AG04450 (cell line): ENCODE results near the gene KCNIP3. TPM values are rescaled to one million over a fixed set of nuclear protein-coding genes. Genes with fewer than 3 reads are reported as not detected.

ENCODE experiments used
- CTCF ChIA-PET: fragments of 300-600, 350-600 bp; formaldehyde crosslinking; extraction: SDS; loops from one replicate; lab custom pipeline; 2022; ENCODE audit warnings: antibody characterized with exemption, inconsistent platforms; lab: Charles Lee
- POLR2A ChIA-PET: fragments of 350-600 bp; formaldehyde crosslinking; extraction: SDS; loops from one replicate; lab custom pipeline; 2021; ENCODE audit warnings: antibody characterized with exemption, inconsistent platforms; lab: Yijun Ruan, JAX
- DNase-seq: peaks from one replicate; pipeline ENCODE4 v3.0.0-alpha.2; 2011; ENCODE audit warnings: low read depth, low spot score
- H3K27ac ChIP-seq: one replicate; pipeline ENCODE4 v1.5.1; 2012; ENCODE audit warnings: low read depth, low read length, control low read depth
- H3K27me3 ChIP-seq: one replicate; pipeline ENCODE4 v1.6.0; 2012; ENCODE audit warnings: low read length; ENCODE audit not compliant: control insufficient read depth, insufficient read depth
- H3K4me3 ChIP-seq: 2 replicates; pipeline ENCODE4 v1.5.1; 2011; ENCODE audit warnings: mild to moderate bottlenecking, low read depth, low read length, control low read depth
- H3K9me3 ChIP-seq: 2 replicates; pipeline ENCODE4 v1.5.1; 2012; ENCODE audit warnings: low read length; ENCODE audit not compliant: control insufficient read depth, insufficient read depth
- CTCF ChIP-seq: IDR thresholded peaks from 2 replicates; pipeline ENCODE4 v1.5.1; 2011; ENCODE audit warnings: low read depth, low read length, control low read depth, inconsistent platforms
- polyA plus RNA-seq: library from polyadenylated mRNA; depleted of rRNA; stranded (reverse); fragments of >200 nt; gene quantifications from 2 replicates; pipeline ENCODE4 v1.2.3, GENCODE V29; 2011

Gene KCNIP3
- polyA plus RNA-seq, 1 experiment, result 0.12 TPM

GRCh38 chr2:95316466-95317122 is 19.4 kb downstream of the KCNIP3 start:
- DNase-seq, result no peak
- CTCF ChIA-PET, result no interaction called here
- POLR2A ChIA-PET, result no interaction called here

GRCh38 chr2:95317123-95317500 is 20.0 kb downstream of the KCNIP3 start:
- Histone ChIP-seq H3K9me3 (no peaks in the 10 kb centered on the region), H3K27ac (no peak overlapping the region), H3K4me3 (no peak overlapping the region), H3K27me3 (peaks cover 10% of the 10 kb centered on the region)
- DNase-seq, result no peak
- CTCF ChIA-PET, result no interaction called here
- no peak for TF ChIP-seq CTCF
- POLR2A ChIA-PET, result no interaction called here

More at GRCh38 chr2:95316466-95317122, 19.4 kb downstream of the KCNIP3 start:
- Histone ChIP-seq H3K27ac (no peak overlapping the region), H3K9me3 (no peaks in the 10 kb centered on the region), H3K4me3 (no peak overlapping the region), H3K27me3 (peaks cover 10% of the 10 kb centered on the region)
- no peak for TF ChIP-seq CTCF

GRCh38 chr2:95317665-95318425 is 20.7 kb downstream of the KCNIP3 start:
- ChIA-PET CTCF (no interaction called here), POLR2A (no interaction called here)
- no peak for DNase-seq
- Histone ChIP-seq H3K27ac (no peak overlapping the region), H3K4me3 (no peak overlapping the region), H3K9me3 (no peaks in the 10 kb centered on the region; the same call in 1 of the 2 replicates), H3K27me3 (peaks cover 10% of the 10 kb centered on the region)
- TF ChIP-seq CTCF, result no peak

- no peak overlapping the region for H3K4me3 ChIP-seq
- CTCF ChIA-PET, result no interaction called here
- TF ChIP-seq CTCF, result no peak
- DNase-seq, result no peak
- no peak overlapping the region for H3K27ac ChIP-seq
- H3K27me3 ChIP-seq, result peaks cover 10% of the 10 kb centered on the region
- POLR2A ChIA-PET, result no interaction called here
- peaks cover 1% of the 10 kb centered on the region; the same call in 1 of the 2 replicates for H3K9me3 ChIP-seq
Measured at GRCh38 chr2:95318431-95319220, 21.5 kb downstream of the KCNIP3 start.
